ENCODE measurements around the gene HDAC7.

DNA sequence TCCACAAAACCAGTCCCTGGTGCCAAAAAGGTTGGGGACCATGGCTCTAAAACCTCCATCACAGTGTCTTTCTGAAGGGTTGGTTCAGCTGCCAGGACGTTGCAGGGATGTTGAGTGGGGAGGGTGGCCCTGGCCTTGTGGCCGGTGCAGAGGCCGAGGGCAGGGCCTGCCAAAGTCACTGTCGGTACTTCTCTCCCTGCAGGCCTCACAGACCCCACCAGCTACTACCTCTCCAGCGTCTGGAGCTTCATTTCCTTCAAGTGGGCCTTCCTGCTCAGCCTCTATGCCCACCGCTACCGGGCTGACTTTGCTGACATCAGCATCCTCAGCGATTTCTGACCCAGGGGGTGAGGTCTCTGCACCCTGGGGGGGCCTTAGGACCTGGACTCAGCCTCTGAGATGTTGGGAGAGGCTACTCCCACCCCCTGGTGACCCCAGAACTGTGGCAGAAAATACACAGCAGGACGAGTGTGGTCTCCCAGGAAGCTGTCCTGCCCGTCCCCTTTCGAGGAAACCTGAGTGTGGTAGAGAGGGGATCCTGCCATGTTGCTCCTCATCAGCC lies 39.7 kb downstream of the HDAC7 start:
- TF ChIP-seq EZH2 (IDR thresholded peaks at IDR 0.05; ENCODE audit: insufficient read depth, low read length), result no peak
- TF ChIP-seq, protein P1, sequence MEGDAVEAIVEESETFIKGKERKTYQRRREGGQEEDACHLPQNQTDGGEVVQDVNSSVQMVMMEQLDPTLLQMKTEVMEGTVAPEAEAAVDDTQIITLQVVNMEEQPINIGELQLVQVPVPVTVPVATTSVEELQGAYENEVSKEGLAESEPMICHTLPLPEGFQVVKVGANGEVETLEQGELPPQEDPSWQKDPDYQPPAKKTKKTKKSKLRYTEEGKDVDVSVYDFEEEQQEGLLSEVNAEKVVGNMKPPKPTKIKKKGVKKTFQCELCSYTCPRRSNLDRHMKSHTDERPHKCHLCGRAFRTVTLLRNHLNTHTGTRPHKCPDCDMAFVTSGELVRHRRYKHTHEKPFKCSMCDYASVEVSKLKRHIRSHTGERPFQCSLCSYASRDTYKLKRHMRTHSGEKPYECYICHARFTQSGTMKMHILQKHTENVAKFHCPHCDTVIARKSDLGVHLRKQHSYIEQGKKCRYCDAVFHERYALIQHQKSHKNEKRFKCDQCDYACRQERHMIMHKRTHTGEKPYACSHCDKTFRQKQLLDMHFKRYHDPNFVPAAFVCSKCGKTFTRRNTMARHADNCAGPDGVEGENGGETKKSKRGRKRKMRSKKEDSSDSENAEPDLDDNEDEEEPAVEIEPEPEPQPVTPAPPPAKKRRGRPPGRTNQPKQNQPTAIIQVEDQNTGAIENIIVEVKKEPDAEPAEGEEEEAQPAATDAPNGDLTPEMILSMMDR (IDR thresholded peaks at IDR 0.05; ENCODE audit: insufficient read depth, low read depth, low read length), result no peak

All from astrocyte (in vitro differentiated cells and primary cell).